Trophoblast cell (in vitro differentiated cells and primary cell): ENCODE measurements around the gene THYN1.

Source experiments
- DNase-seq, 2 donors: peaks; one replicate each; pipeline ENCODE4 v3.0.0-alpha.2; 2016
- H2AFZ ChIP-seq: 2 replicates; pipeline ENCODE4 v1.6.1; 2013; ENCODE audit warnings: low read length, moderate library complexity, mild to moderate bottlenecking; ENCODE audit not compliant: insufficient read depth, poor library complexity
- H2AK5ac ChIP-seq: 2 replicates; pipeline ENCODE4 v1.6.1; 2013; ENCODE audit warnings: mild to moderate bottlenecking, low read length
- H2BK120ac ChIP-seq: 2 replicates; pipeline ENCODE4 v1.6.1; 2013; ENCODE audit warnings: low read length, mild to moderate bottlenecking, moderate library complexity; ENCODE audit not compliant: insufficient read depth, poor library complexity
- H2BK12ac ChIP-seq: 2 replicates; pipeline ENCODE4 v1.6.1; 2013; ENCODE audit warnings: mild to moderate bottlenecking, low read length, moderate library complexity
- H2BK5ac ChIP-seq: 2 replicates; pipeline ENCODE4 v1.6.1; 2013; ENCODE audit warnings: low read length, low read depth, moderate library complexity, mild to moderate bottlenecking; ENCODE audit not compliant: poor library complexity
- H3K14ac ChIP-seq: 2 replicates; pipeline ENCODE4 v1.6.1; 2013; ENCODE audit warnings: mild to moderate bottlenecking, low read length
- H3K18ac ChIP-seq: 2 replicates; pipeline ENCODE4 v1.6.1; 2013; ENCODE audit warnings: mild to moderate bottlenecking, low read length
- H3K23ac ChIP-seq: 2 replicates; pipeline ENCODE4 v1.6.1; 2013; ENCODE audit warnings: low read length
- H3K27ac ChIP-seq: 2 replicates; pipeline ENCODE4 v1.5.1; 2013; ENCODE audit warnings: low read depth, mild to moderate bottlenecking, inconsistent platforms, low read length, moderate library complexity
- H3K27me3 ChIP-seq: 2 replicates; pipeline ENCODE4 v1.6.1; 2013; ENCODE audit warnings: inconsistent platforms, mild to moderate bottlenecking, low read length, moderate library complexity; ENCODE audit not compliant: insufficient read depth
- H3K36me3 ChIP-seq, 2 experiments: 1 replicate in 1 of 2; 2 replicates in 1 of 2; pipeline ENCODE4 v1.6.1; 2013; ENCODE audit warnings: low read length in 2 of 2, mild to moderate bottlenecking in 2 of 2, moderate library complexity in 1 of 2; ENCODE audit not compliant: insufficient read depth in 2 of 2, control insufficient read depth in 1 of 2
- H3K4ac ChIP-seq: 2 replicates; pipeline ENCODE4 v1.6.1; 2013; ENCODE audit warnings: low read depth, mild to moderate bottlenecking, low read length, moderate library complexity
- H3K4me1 ChIP-seq, 2 experiments: 1 replicate in 1 of 2; 2 replicates in 1 of 2; pipeline ENCODE4 v1.6.1; 2013; ENCODE audit warnings: low read length in 2 of 2, mild to moderate bottlenecking in 2 of 2, moderate library complexity in 1 of 2; ENCODE audit not compliant: insufficient read depth in 2 of 2, control insufficient read depth in 1 of 2
- H3K4me2 ChIP-seq: 2 replicates; pipeline ENCODE4 v1.6.1; 2013; ENCODE audit warnings: inconsistent platforms, mild to moderate bottlenecking, low read length, moderate library complexity
- H3K4me3 ChIP-seq: 2 replicates; pipeline ENCODE4 v1.5.1; 2013; ENCODE audit warnings: mild to moderate bottlenecking, low read depth, low read length, inconsistent platforms
- H3K79me1 ChIP-seq: one replicate; pipeline ENCODE4 v1.6.1; 2013; ENCODE audit warnings: low read length
- H3K79me2 ChIP-seq: 2 replicates; pipeline ENCODE4 v1.6.1; 2013; ENCODE audit warnings: low read length, mild to moderate bottlenecking; ENCODE audit not compliant: control insufficient read depth, insufficient read depth, poor library complexity
- H3K9ac ChIP-seq: 2 replicates; pipeline ENCODE4 v1.6.1; 2013; ENCODE audit warnings: mild to moderate bottlenecking, low read length
- H3K9me3 ChIP-seq: 2 replicates; pipeline ENCODE4 v1.6.1; 2013; ENCODE audit warnings: low read depth, mild to moderate bottlenecking, control low read depth, inconsistent platforms, low read length; ENCODE audit not compliant: insufficient read depth
- H4K12ac ChIP-seq: 2 replicates; pipeline ENCODE4 v1.6.1; 2013; ENCODE audit warnings: low read depth, mild to moderate bottlenecking, low read length, moderate library complexity
- H4K8ac ChIP-seq: 2 replicates; pipeline ENCODE4 v1.6.1; 2013; ENCODE audit warnings: low read depth, mild to moderate bottlenecking, low read length, moderate library complexity
- H4K91ac ChIP-seq: one replicate; pipeline ENCODE4 v1.6.1; 2013; ENCODE audit warnings: low read depth, mild to moderate bottlenecking, low read length, moderate library complexity
- WGBS: extraction: QIAGEN DNeasy Blood & Tissue Kit; methylation state at CpG from one replicate; pipeline ENCODE4 v1.1.7; 2013; ENCODE audit warnings: missing lambda C conversion rate; ENCODE audit not compliant: insufficient read length, insufficient coverage; ENCODE audit errors: extremely low coverage; 5-methylcytosine and 5-hydroxymethylcytosine counted together

Gene THYN1

DNA sequence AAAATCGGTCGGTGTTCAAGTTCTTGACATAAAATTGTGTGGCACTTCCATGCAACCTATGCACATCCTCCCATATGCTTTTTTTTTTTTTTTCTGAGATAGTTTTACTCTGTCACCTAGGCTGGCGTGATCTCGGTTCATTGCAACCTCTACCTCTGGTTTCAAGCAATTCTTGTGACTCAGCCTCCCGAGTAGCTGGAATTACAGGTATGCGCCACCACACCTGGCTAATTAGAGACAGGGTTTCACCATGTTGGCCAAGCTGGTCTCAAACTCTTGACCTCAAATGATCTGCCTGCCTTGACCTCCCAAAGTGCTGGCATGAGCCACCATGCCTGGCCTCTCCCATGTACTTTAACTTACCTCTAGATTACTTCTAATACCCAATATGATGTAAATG, 38.0 kb upstream of the THYN1 start:
- peak; percentile 91 to 92 for DNase-seq
- Histone ChIP-seq H3K4me2 (no peak overlapping the region), H2BK120ac (no peak overlapping the region), H3K27ac (no peak overlapping the region), H3K4me3 (no peak overlapping the region), H3K18ac (no peak overlapping the region), H3K79me2 (no peaks in the 10 kb centered on the region), H2AFZ (no peak overlapping the region), H4K12ac (no peak overlapping the region), H3K9ac (no peak overlapping the region), H3K27me3 (no peaks in the 10 kb centered on the region), H2BK12ac (no peak overlapping the region), H3K14ac (no peak overlapping the region), H4K91ac (no peak overlapping the region), H2BK5ac (no peak overlapping the region), H3K36me3 (no peaks in the 10 kb centered on the region), H3K4ac (no peak overlapping the region), H4K8ac (no peak overlapping the region), H3K79me1 (no peaks in the 10 kb centered on the region), H3K23ac (no peak overlapping the region), H2AK5ac (no peak overlapping the region), H3K9me3 (peaks cover 3% of the 10 kb centered on the region), H3K4me1 (peaks cover 4 to 7% of the 10 kb centered on the region in 2 experiments)
- WGBS, result no CpG with 5 or more reads among the region's 6 CpGs

DNA sequence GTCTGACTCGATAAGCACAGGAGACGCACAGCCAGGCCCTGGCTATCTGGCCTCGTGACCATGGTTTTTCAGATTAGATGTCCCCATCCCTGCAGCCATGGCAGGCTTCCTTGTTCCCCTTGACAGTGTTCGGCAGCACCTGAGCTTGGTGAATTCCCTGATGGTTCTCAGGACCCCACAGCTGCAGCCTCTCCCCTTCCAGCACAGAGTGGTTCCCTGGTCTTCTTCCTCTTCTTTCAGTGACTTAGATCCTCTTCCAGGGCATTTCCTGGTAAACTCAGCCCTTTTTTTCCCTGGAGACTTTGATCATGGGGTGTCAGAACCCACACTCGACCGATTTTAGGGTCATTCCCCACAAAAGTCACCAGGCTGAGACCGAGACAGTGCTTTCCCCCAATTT, 37.5 kb upstream of the THYN1 start:
- Histone ChIP-seq H3K23ac (no peak overlapping the region), H2AFZ (no peak overlapping the region), H3K79me2 (no peaks in the 10 kb centered on the region), H3K27me3 (no peaks in the 10 kb centered on the region), H3K4me2 (no peak overlapping the region), H3K4me1 (peaks cover 4 to 7% of the 10 kb centered on the region in 2 experiments), H3K9ac (no peak overlapping the region), H3K4me3 (no peak overlapping the region), H3K18ac (no peak overlapping the region), H2BK120ac (no peak overlapping the region), H2BK12ac (no peak overlapping the region), H4K91ac (no peak overlapping the region), H2BK5ac (no peak overlapping the region), H3K4ac (no peak overlapping the region), H3K14ac (no peak overlapping the region), H3K9me3 (peaks cover 3% of the 10 kb centered on the region), H4K8ac (no peak overlapping the region), H3K36me3 (no peaks in the 10 kb centered on the region), H3K79me1 (no peaks in the 10 kb centered on the region), H4K12ac (no peak overlapping the region), H3K27ac (no peak overlapping the region), H2AK5ac (no peak overlapping the region)
- no peak for DNase-seq
- WGBS, result no CpG with 5 or more reads among the region's 7 CpGs

GRCh38 chr11:134289789-134290188, 36.6 kb upstream of the THYN1 start:
- no peak overlapping the region for H3K27ac ChIP-seq
- no peak overlapping the region for H3K4ac ChIP-seq
- H3K4me2 ChIP-seq, result no peak overlapping the region
- no peaks in the 10 kb centered on the region for H3K27me3 ChIP-seq
- no peak overlapping the region for H2AK5ac ChIP-seq
- H2BK12ac ChIP-seq, result no peak overlapping the region
- H4K12ac ChIP-seq, result no peak overlapping the region
- no peaks in the 10 kb centered on the region for H3K36me3 ChIP-seq
- H3K23ac ChIP-seq, result no peak overlapping the region
- H3K9me3 ChIP-seq, result peaks cover 3% of the 10 kb centered on the region
- no peak overlapping the region for H3K9ac ChIP-seq
- H3K14ac ChIP-seq, result no peak overlapping the region
- no peak overlapping the region for H2BK5ac ChIP-seq
- H3K4me3 ChIP-seq, result no peak overlapping the region
- no peaks in the 10 kb centered on the region for H3K79me2 ChIP-seq
- no peak overlapping the region for H3K18ac ChIP-seq
- no peaks in the 10 kb centered on the region for H3K79me1 ChIP-seq
- DNase-seq, result no peak
- no peak overlapping the region for H2AFZ ChIP-seq
- no peak overlapping the region for H4K8ac ChIP-seq
- H3K4me1 ChIP-seq, result peaks cover 4 to 7% of the 10 kb centered on the region in 2 experiments
- H4K91ac ChIP-seq, result no peak overlapping the region
- H2BK120ac ChIP-seq, result no peak overlapping the region
- WGBS, result no CpG with 5 or more reads among the region's 12 CpGs

- no peak overlapping the region for H3K4me3 ChIP-seq
- no peak overlapping the region for H3K27ac ChIP-seq
- no peak overlapping the region for H3K23ac ChIP-seq
- no CpG with 5 or more reads among the region's 4 CpGs for WGBS
- no peak overlapping the region for H2AK5ac ChIP-seq
- H2AFZ ChIP-seq, result no peak overlapping the region
- H3K18ac ChIP-seq, result no peak overlapping the region
- no peaks in the 10 kb centered on the region for H3K79me1 ChIP-seq
- H4K8ac ChIP-seq, result no peak overlapping the region
- peaks cover 4 to 7% of the 10 kb centered on the region in 2 experiments for H3K4me1 ChIP-seq
- no peak overlapping the region for H4K91ac ChIP-seq
- no peak overlapping the region for H4K12ac ChIP-seq
- no peak overlapping the region for H3K14ac ChIP-seq
- H3K79me2 ChIP-seq, result no peaks in the 10 kb centered on the region
- no peak overlapping the region for H3K4me2 ChIP-seq
- H3K9ac ChIP-seq, result no peak overlapping the region
- no peaks in the 10 kb centered on the region for H3K36me3 ChIP-seq
- no peak overlapping the region for H2BK120ac ChIP-seq
- H2BK5ac ChIP-seq, result no peak overlapping the region
- H3K4ac ChIP-seq, result no peak overlapping the region
- H2BK12ac ChIP-seq, result no peak overlapping the region
- no peaks in the 10 kb centered on the region for H3K27me3 ChIP-seq
- DNase-seq, result no peak
- H3K9me3 ChIP-seq, result peaks cover 3% of the 10 kb centered on the region
These were observed 36.0 kb upstream of the THYN1 start for GRCh38 chr11:134289167-134289566.
